Measurements from ENCODE around the gene MRFAP1.
"Not testable (repeated sequence)": the region's sequence is repeated elsewhere in the genome, so short reads cannot be mapped to it uniquely, and the experiment has no call there.

Gene MRFAP1

GRCh38 chr4:6612961-6613675 lies 27.4 kb upstream of the MRFAP1 start:
- no peak for DNase-seq

GRCh38 chr4:6613676-6614651 lies 26.5 kb upstream of the MRFAP1 start:
- no peak for DNase-seq

GRCh38 chr4:6614701-6615230 lies 25.7 kb upstream of the MRFAP1 start:
- DNase-seq = no peak

- no peak for DNase-seq
Observed at GRCh38 chr4:6616087-6616995, 24.1 kb upstream of the MRFAP1 start.

GRCh38 chr4:6617246-6617645 lies 23.2 kb upstream of the MRFAP1 start:
- DNase-seq = no peak

GRCh38 chr4:6618386-6619115 lies 21.9 kb upstream of the MRFAP1 start:
- DNase-seq = no peak

- DNase-seq = no peak
Observed at GRCh38 chr4:6619116-6619465, 21.4 kb upstream of the MRFAP1 start.

GRCh38 chr4:6619466-6620255 lies 20.8 kb upstream of the MRFAP1 start:
- no peak for DNase-seq

- DNase-seq = no peak
Observed at GRCh38 chr4:6620296-6620695, 20.2 kb upstream of the MRFAP1 start.

GRCh38 chr4:6620891-6621555 lies 19.5 kb upstream of the MRFAP1 start:
- no peak for DNase-seq

- DNase-seq = no peak
Observed at GRCh38 chr4:6621556-6621927, 18.9 kb upstream of the MRFAP1 start.

- DNase-seq = no peak
Observed at GRCh38 chr4:6622744-6623143, 17.7 kb upstream of the MRFAP1 start.

- no peak for DNase-seq
Observed at GRCh38 chr4:6625256-6625655, 15.2 kb upstream of the MRFAP1 start.

GRCh38 chr4:6626066-6626465 lies 14.4 kb upstream of the MRFAP1 start:
- no peak for DNase-seq

- DNase-seq = no peak
Observed at GRCh38 chr4:6627832-6628231, 12.7 kb upstream of the MRFAP1 start.

- not testable (repeated sequence) for DNase-seq
Observed at GRCh38 chr4:6628484-6628883, 12.0 kb upstream of the MRFAP1 start.

GRCh38 chr4:6632125-6632524 lies 8.4 kb upstream of the MRFAP1 start:
- DNase-seq = no peak

GRCh38 chr4:6633091-6633906 lies 7.2 kb upstream of the MRFAP1 start:
- DNase-seq = no peak

- DNase-seq = no peak
Observed at GRCh38 chr4:6634746-6635145, 5.7 kb upstream of the MRFAP1 start.
